Activated CD8-positive, alpha-beta T cell treated with anti-CD3 and anti-CD28 coated beads for 36 hours (primary cell): ENCODE results near the gene C6orf136. TPM values are rescaled to one million over a fixed set of nuclear protein-coding genes. Genes with fewer than 3 reads are reported as not detected.

Experiments
- ATAC-seq: fragments of 200-7000 bp; cut with Tn5 transposase; one replicate; pipeline ENCODE4 v1.10.0; 2021; ENCODE audit warnings: mild to moderate bottlenecking, moderate library complexity
- CTCF ChIA-PET: fragments of 350-600 bp; sonication (Branson Sonifier 250); formaldehyde crosslinking; loops from one replicate; lab custom pipeline; 2021; ENCODE audit warnings: antibody characterized with exemption; lab: Charles Lee
- POLR2A ChIA-PET: fragments of 350-600 bp; sonication (Branson Sonifier 250); formaldehyde crosslinking; loops from one replicate; lab custom pipeline; 2021; ENCODE audit warnings: antibody characterized with exemption; lab: Charles Lee
- DNase-seq: peaks from one replicate; pipeline ENCODE4 v3.0.0-alpha.2; 2020
- H3K27ac Mint-ChIP-seq: one replicate; pipeline ENCODE4 v1.8.0; 2021; ENCODE audit warnings: mild to moderate bottlenecking, mixed read lengths
- H3K27me3 Mint-ChIP-seq: one replicate; pipeline ENCODE4 v1.8.0; 2021; ENCODE audit warnings: mixed read lengths
- H3K36me3 Mint-ChIP-seq: one replicate; pipeline ENCODE4 v1.8.0; 2021; ENCODE audit warnings: low read depth, mixed read lengths
- H3K4me1 Mint-ChIP-seq: one replicate; pipeline ENCODE4 v1.8.0; 2021; ENCODE audit warnings: low read depth, mixed read lengths
- H3K4me3 Mint-ChIP-seq: one replicate; pipeline ENCODE4 v1.8.0; 2021; ENCODE audit warnings: mild to moderate bottlenecking, moderate library complexity, mixed read lengths
- H3K9me3 Mint-ChIP-seq: one replicate; pipeline ENCODE4 v1.8.0; 2021; ENCODE audit warnings: mixed read lengths
- intact Hi-C: fragments of 100-400 bp; cut with micrococcal nuclease; formaldehyde crosslinking; loops from one replicate; pipeline ENCODE4 v1.10.0; 2022
- total RNA-seq, 2 experiments: library from RNA; stranded (reverse); gene quantifications; one replicate each; pipeline ENCODE4 v1.2.3, GENCODE V29; 2021
- TF ChIP-seq, protein P1 (sequence below): fragments of 200-600 bp; IDR thresholded peaks from one replicate; pipeline ENCODE4 v1.8.0; 2022; ENCODE audit warnings: antibody characterized with exemption, mild to moderate bottlenecking

The C6orf136 gene
- total RNA-seq, 2 experiments from 2014 or later = 34.8 to 40.1 TPM

GRCh38 chr6:30612687-30613248 is 34.2 kb upstream of the C6orf136 start:
- Mint-ChIP-seq H3K9me3 (no peaks in the 10 kb centered on the region), H3K4me3 (peak overlapping the region; percentile 95), H3K36me3 (peaks cover 84% of the 10 kb centered on the region), H3K4me1 (peaks cover 55% of the 10 kb centered on the region), H3K27me3 (no peaks in the 10 kb centered on the region), H3K27ac (peak overlapping the region; percentile 98)
- CTCF ChIA-PET = interaction anchor here (0.8 to 4.7 kb wide), 21 partner anchors 8 to 475 kb away, joined by 3 to 50 read pairs (median 5); partner anchors contain the start of genes ABCF1 and ATAT1
- TF ChIP-seq, protein P1, sequence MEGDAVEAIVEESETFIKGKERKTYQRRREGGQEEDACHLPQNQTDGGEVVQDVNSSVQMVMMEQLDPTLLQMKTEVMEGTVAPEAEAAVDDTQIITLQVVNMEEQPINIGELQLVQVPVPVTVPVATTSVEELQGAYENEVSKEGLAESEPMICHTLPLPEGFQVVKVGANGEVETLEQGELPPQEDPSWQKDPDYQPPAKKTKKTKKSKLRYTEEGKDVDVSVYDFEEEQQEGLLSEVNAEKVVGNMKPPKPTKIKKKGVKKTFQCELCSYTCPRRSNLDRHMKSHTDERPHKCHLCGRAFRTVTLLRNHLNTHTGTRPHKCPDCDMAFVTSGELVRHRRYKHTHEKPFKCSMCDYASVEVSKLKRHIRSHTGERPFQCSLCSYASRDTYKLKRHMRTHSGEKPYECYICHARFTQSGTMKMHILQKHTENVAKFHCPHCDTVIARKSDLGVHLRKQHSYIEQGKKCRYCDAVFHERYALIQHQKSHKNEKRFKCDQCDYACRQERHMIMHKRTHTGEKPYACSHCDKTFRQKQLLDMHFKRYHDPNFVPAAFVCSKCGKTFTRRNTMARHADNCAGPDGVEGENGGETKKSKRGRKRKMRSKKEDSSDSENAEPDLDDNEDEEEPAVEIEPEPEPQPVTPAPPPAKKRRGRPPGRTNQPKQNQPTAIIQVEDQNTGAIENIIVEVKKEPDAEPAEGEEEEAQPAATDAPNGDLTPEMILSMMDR = no peak
- POLR2A ChIA-PET = interaction anchor here (0.8 to 5.3 kb wide), 16 partner anchors 12 to 146 kb away, joined by 3 to 121 read pairs (median 10); partner anchors contain the start of genes ABCF1, GNL1, PRR3 and TUBB
- intact Hi-C loops = no loop called here
- ATAC-seq (no peak), DNase-seq (no peak)

GRCh38 chr6:30613251-30614043 is 33.5 kb upstream of the C6orf136 start:
- TF ChIP-seq, protein P1 = no peak
- POLR2A ChIA-PET = interaction anchor here (0.8 to 5.3 kb wide), 17 partner anchors 10 to 146 kb away, joined by 3 to 121 read pairs (median 14); partner anchors contain the start of genes ABCF1, GNL1, PRR3 and TUBB
- H3K4me3 Mint-ChIP-seq = peak overlapping the region; percentile 95
- H3K9me3 Mint-ChIP-seq = no peaks in the 10 kb centered on the region
- peak overlapping the region; percentile 98 for H3K27ac Mint-ChIP-seq
- CTCF ChIA-PET = interaction anchor here (0.8 to 4.7 kb wide), 21 partner anchors 7 to 474 kb away, joined by 3 to 50 read pairs (median 5); partner anchors contain the start of genes ABCF1 and ATAT1
- H3K4me1 Mint-ChIP-seq = peaks cover 55% of the 10 kb centered on the region
- peaks cover 84% of the 10 kb centered on the region for H3K36me3 Mint-ChIP-seq
- DNase-seq = no peak
- no peaks in the 10 kb centered on the region for H3K27me3 Mint-ChIP-seq
- no peak for ATAC-seq
- intact Hi-C loops = no loop called here

GRCh38 chr6:30614044-30614842 is 32.7 kb upstream of the C6orf136 start:
- H3K36me3 Mint-ChIP-seq = peaks cover 81% of the 10 kb centered on the region
- DNase-seq (no peak), ATAC-seq (no peak)
- peak overlapping the region; percentile 98 for H3K27ac Mint-ChIP-seq
- ChIA-PET POLR2A (interaction anchor here (0.6 to 5.3 kb wide), 29 partner anchors 9 to 298 kb away, joined by 3 to 121 read pairs (median 5); partner anchors contain the start of genes ABCF1, C6orf136, GNL1 and MDC1), CTCF (interaction anchor here (0.8 to 4.7 kb wide), 19 partner anchors 8 to 473 kb away, joined by 3 to 50 read pairs (median 6); partner anchors contain the start of genes ATAT1 and TUBB)
- TF ChIP-seq, protein P1 = no peak
- H3K27me3 Mint-ChIP-seq = no peaks in the 10 kb centered on the region
- H3K9me3 Mint-ChIP-seq = no peaks in the 10 kb centered on the region
- peak overlapping the region; percentile 95 for H3K4me3 Mint-ChIP-seq
- intact Hi-C loops = no loop called here
- peaks cover 52% of the 10 kb centered on the region for H3K4me1 Mint-ChIP-seq

DNA sequence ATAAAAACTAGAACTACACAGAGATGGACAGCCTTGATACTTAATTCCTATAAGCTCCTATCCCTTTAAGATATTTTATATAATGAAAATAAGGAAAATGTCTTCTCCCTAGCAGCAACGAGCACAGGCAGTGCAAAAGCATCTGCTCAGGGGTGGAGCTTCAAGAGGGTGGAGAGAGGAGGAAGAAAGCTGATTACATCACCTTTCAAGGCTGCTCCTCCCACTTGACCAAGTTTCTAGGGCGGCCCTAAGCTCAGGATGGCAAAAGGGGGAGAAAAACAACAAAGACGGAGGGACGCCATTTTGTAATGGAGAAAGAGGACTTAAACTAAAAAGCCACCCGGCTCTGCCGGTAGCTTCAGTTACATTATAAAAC is 32.1 kb upstream of the C6orf136 start:
- ATAC-seq (peak; percentile 66), DNase-seq (peak; percentile 90)
- POLR2A ChIA-PET = interaction anchor here (0.6 to 5.3 kb wide), 38 partner anchors 11 to 298 kb away, joined by 3 to 121 read pairs (median 4); partner anchors contain the start of genes ABCF1, ATAT1, C6orf136 and DHX16
- TF ChIP-seq, protein P1 = no peak
- Mint-ChIP-seq H3K27me3 (no peaks in the 10 kb centered on the region), H3K9me3 (no peaks in the 10 kb centered on the region), H3K36me3 (peaks cover 81% of the 10 kb centered on the region), H3K4me3 (peak overlapping the region; percentile 95), H3K4me1 (peaks cover 52% of the 10 kb centered on the region), H3K27ac (peak overlapping the region; percentile 98)
- CTCF ChIA-PET = interaction anchor here (0.8 to 4.7 kb wide), 8 partner anchors 9 to 119 kb away, joined by 3 to 50 read pairs (median 4); partner anchors contain the start of gene TUBB
- intact Hi-C loops = loop anchor here (5.0 kb wide), 2 partner anchors 67 to 128 kb away; partner anchors contain the start of gene HLA-E
